Measurements from ENCODE around the gene SHISA7.

SHISA7 gene

DNA sequence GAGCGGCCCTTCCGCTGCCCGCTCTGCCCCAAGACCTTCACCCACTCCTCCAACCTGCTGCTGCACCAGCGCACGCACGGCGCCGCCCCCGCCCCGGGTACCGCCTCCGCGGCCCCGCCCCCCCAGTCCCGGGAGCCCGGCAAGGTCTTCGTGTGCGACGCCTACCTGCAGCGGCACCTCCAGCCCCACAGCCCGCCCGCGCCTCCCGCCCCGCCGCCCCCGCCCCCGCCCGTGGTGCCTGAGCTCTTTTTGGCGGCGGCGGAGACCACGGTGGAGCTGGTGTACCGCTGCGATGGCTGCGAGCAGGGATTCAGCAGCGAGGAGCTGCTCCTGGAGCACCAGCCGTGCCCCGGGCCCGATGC is 38.7 kb upstream of the SHISA7 start:
- H3K9ac ChIP-seq = no peak overlapping the region
- no peak overlapping the region for H3K27ac ChIP-seq
- H3K4me1 ChIP-seq = peaks cover 56% of the 10 kb centered on the region
- peaks cover 11% of the 10 kb centered on the region; the same call in 1 of the 2 replicates for H4K20me1 ChIP-seq
- H3K36me3 ChIP-seq = peaks cover 25% of the 10 kb centered on the region
- H3K4me3 ChIP-seq = no peak overlapping the region
- no peaks in the 10 kb centered on the region for H3K27me3 ChIP-seq
- no peaks in the 10 kb centered on the region for H3K9me3 ChIP-seq
- no peak overlapping the region for H3K4me2 ChIP-seq
- TF ChIP-seq Cebpa-rat (IDR thresholded peaks at IDR 0.05) = no peak

DNA sequence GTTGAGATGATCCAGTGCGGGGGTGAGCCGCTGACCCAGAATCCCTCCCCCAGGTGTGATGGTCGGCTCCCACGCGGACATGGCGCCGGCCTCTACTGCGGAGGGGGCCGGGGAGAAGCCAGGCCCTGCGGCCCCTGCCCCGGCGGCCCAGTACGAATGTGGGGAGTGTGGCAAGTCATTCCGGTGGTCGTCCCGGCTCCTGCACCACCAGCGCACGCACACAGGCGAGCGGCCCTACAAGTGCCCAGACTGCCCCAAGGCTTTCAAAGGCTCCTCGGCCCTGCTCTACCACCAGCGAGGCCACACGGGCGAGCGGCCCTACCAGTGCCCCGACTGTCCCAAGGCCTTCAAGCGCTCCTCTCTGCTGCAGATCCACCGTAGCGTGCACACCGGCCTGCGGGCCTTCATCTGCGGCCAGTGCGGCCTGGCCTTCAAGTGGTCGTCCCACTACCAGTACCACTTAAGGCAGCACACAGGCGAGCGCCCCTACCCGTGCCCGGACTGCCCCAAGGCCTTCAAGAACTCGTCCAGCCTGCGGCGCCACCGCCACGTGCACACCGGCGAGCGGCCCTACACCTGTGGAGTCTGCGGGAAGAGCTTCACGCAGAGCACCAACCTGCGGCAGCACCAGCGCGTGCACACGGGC is 38.2 kb upstream of the SHISA7 start:
- Histone ChIP-seq H3K9me3 (no peaks in the 10 kb centered on the region), H4K20me1 (peaks cover 11% of the 10 kb centered on the region; the same call in 1 of the 2 replicates), H3K9ac (no peak overlapping the region), H3K27ac (no peak overlapping the region), H3K4me1 (peaks cover 51% of the 10 kb centered on the region), H3K36me3 (peaks cover 25% of the 10 kb centered on the region), H3K27me3 (no peaks in the 10 kb centered on the region), H3K4me2 (no peak overlapping the region), H3K4me3 (no peak overlapping the region)
- no peak for TF ChIP-seq Cebpa-rat (IDR thresholded peaks at IDR 0.05)

DNA sequence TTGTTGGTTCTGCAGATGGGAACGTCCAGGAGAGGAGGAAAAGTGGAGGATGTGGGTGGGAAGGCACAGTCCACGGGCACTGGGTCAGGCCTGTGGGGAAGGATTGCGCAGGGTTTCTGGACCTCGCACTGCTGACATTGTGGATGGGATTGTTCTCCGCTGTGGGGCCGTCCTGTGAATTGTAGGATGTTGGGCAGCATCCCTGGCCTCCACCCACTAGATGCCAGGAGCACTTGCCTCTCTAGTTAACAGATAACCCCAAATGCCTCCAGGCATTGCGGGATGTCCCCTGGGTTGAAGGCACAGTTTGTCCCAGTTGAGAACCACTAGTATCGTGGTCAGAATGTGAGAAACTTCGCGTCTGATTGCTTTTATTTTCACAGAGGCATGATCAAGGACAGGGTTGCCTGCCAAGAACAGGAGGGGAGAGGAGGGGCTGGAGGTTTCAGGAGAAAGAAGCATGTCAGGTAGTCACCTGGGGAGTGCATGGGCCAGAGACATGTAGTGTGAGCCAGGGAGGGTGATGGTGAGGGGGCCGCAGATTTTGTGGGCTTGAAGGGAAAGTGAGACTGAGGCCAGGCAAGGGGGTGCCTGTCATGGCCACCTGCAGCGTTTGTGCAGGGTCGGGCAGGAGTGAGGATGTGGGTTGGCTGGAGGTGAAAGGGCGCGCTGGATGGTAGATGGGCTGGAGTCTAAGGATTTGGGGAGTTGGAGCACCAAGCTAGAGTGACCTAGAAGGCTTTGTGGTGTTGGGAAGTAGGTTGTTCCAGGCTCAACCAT is 36.5 kb upstream of the SHISA7 start:
- Histone ChIP-seq H3K9me3 (no peaks in the 10 kb centered on the region), H3K27me3 (no peaks in the 10 kb centered on the region), H3K27ac (0 out of 2 replicates have a peak overlapping the region, but pooled peaks have one; percentile 7), H3K4me1 (peaks cover 56% of the 10 kb centered on the region), H3K4me2 (peak overlapping the region; percentile 39), H3K36me3 (peaks cover 25% of the 10 kb centered on the region), H3K9ac (peak overlapping the region; percentile 46; the same call in 1 of the 2 replicates), H3K4me3 (no peak overlapping the region), H4K20me1 (peaks cover 11% of the 10 kb centered on the region; the same call in 1 of the 2 replicates)
- TF ChIP-seq Cebpa-rat (IDR thresholded peaks at IDR 0.05) = no peak

DNA sequence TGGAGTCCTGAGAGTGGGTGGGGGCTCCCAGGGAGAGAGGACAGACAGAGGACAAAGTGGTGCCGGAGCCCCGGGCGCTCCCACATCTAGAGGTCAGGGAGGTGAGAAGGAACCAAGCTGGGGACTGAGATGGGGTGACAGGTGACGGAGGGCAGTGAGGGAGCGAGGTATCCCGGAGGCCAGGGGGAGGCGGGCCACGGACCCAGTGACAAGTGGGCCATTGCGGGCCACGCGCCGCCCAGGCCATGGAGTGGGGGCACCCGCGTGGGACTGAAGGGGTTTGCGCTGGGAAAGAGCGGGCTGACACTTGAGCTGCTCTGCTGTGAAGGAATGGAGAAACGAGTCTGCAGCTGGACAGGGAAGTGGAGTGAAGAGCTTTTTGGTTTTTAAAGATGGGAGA is 35.9 kb upstream of the SHISA7 start:
- Histone ChIP-seq H4K20me1 (peaks cover 11% of the 10 kb centered on the region; the same call in 1 of the 2 replicates), H3K4me3 (no peak overlapping the region), H3K27me3 (no peaks in the 10 kb centered on the region), H3K4me1 (peaks cover 56% of the 10 kb centered on the region), H3K4me2 (peak overlapping the region; percentile 39), H3K27ac (0 out of 2 replicates have a peak overlapping the region, but pooled peaks have one; percentile 7), H3K9me3 (no peaks in the 10 kb centered on the region), H3K36me3 (peaks cover 25% of the 10 kb centered on the region), H3K9ac (peak overlapping the region; percentile 46; the same call in 1 of the 2 replicates)
- no peak for TF ChIP-seq Cebpa-rat (IDR thresholded peaks at IDR 0.05)

DNA sequence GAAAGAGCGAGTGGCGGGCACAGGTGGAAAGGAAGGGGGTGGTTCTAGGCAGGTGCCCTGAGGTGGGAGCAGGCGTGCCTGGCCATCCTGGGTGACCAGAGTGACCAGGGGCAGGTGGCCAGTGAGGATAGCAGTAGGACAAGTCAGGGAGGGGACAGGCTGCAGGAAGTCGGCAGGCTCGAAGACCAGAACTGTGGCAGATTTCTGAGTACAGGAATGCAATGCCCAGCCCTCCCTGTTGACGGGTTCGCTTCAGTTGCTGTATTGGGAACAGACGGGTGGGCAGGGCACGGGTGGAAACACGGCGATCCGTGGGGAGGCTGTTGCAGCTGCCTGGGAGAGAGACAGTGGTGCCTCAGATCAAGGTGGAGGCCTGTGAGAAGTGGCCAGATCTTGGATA is 35.3 kb upstream of the SHISA7 start:
- no peak overlapping the region for H3K4me3 ChIP-seq
- H3K27ac ChIP-seq = no peak overlapping the region
- peak overlapping the region; percentile 82 for H3K9ac ChIP-seq
- H4K20me1 ChIP-seq = peaks cover 11% of the 10 kb centered on the region; the same call in 1 of the 2 replicates
- TF ChIP-seq Cebpa-rat (IDR thresholded peaks at IDR 0.05) = no peak
- no peaks in the 10 kb centered on the region for H3K27me3 ChIP-seq
- H3K9me3 ChIP-seq = no peaks in the 10 kb centered on the region
- peak overlapping the region; percentile 88 for H3K4me2 ChIP-seq
- H3K4me1 ChIP-seq = peaks cover 57% of the 10 kb centered on the region
- peaks cover 20% of the 10 kb centered on the region for H3K36me3 ChIP-seq

DNA sequence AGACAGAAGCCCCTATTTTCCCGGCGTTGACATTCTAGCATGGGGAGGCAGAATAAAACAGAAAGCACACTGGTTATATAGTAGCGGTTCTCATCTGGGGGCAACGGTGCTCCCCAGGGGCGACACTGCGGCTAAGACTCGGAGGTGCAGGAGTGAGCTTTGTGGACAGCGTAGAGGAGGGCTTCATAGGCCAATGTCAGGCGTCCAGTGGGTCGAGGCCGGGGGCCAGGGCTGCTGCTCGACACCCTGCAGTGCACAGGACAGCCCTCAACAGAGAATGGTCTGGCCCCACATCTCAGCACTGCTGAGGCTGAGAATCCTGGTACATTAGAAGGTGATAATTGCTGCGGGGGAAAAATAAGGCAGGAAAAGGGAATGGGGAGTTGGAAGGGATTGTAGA is 34.8 kb upstream of the SHISA7 start:
- Histone ChIP-seq H3K27ac (no peak overlapping the region), H3K36me3 (peaks cover 15% of the 10 kb centered on the region), H3K4me3 (peak overlapping the region; percentile 71), H3K9ac (peak overlapping the region; percentile 82), H3K9me3 (no peaks in the 10 kb centered on the region), H3K4me1 (peaks cover 57% of the 10 kb centered on the region), H4K20me1 (peaks cover 11% of the 10 kb centered on the region; the same call in 1 of the 2 replicates), H3K4me2 (peak overlapping the region; percentile 88), H3K27me3 (no peaks in the 10 kb centered on the region)
- TF ChIP-seq Cebpa-rat (IDR thresholded peaks at IDR 0.05) = no peak

DNA sequence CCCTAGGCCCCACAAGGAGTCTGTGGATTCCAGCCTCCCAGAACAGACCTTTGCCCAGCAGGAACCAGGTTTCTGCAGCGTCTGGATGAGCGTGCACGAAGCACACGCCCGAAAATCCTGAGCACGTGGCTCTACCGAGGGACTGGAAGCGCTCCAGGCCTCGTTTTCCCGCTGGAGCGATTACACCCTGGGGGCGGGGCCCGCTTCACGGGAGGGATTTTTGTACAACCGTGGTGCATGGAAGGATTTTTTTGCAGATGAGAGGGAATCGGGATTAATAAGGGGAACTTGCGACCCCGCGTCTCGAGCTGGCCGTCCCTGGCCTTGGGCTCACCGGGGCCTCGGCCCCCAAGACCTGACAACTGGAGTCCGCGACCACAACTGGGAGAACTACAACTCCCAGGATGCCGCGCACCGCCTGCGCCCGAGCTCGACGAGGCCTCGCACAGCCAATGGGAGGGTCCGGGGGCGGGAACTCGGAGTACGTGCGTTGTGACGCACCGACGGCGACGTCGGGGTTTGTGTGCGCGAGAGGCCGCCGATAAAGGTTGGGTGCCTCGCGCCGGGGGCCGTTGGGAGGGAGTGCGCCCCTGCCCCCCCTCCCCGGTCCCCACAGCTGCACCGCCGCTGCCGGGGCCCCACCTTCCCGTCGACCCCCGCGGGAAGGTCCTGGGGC is 33.1 kb upstream of the SHISA7 start, which contains the start of gene ZNF628:
ZNF628 (plus strand) TSS at position 518 of the 676 bp plus-strand sequence. CDS start 3,294 bp downstream, outside the sequence.
- Histone ChIP-seq H3K9me3 (no peaks in the 10 kb centered on the region), H3K27me3 (no peaks in the 10 kb centered on the region), H3K36me3 (peaks cover 7% of the 10 kb centered on the region; the same call in 1 of the 2 replicates), H3K4me2 (peak within 1 kb of the TSS; percentile 94), H4K20me1 (peaks cover 11% of the 10 kb centered on the region; the same call in 1 of the 2 replicates), H3K9ac (peak within 1 kb of the TSS; percentile 85), H3K27ac (peak within 1 kb of the TSS; percentile 91), H3K4me3 (peak within 1 kb of the TSS; percentile 71), H3K4me1 (peaks cover 57% of the 10 kb centered on the region)
- no peak for TF ChIP-seq Cebpa-rat (IDR thresholded peaks at IDR 0.05)

DNA sequence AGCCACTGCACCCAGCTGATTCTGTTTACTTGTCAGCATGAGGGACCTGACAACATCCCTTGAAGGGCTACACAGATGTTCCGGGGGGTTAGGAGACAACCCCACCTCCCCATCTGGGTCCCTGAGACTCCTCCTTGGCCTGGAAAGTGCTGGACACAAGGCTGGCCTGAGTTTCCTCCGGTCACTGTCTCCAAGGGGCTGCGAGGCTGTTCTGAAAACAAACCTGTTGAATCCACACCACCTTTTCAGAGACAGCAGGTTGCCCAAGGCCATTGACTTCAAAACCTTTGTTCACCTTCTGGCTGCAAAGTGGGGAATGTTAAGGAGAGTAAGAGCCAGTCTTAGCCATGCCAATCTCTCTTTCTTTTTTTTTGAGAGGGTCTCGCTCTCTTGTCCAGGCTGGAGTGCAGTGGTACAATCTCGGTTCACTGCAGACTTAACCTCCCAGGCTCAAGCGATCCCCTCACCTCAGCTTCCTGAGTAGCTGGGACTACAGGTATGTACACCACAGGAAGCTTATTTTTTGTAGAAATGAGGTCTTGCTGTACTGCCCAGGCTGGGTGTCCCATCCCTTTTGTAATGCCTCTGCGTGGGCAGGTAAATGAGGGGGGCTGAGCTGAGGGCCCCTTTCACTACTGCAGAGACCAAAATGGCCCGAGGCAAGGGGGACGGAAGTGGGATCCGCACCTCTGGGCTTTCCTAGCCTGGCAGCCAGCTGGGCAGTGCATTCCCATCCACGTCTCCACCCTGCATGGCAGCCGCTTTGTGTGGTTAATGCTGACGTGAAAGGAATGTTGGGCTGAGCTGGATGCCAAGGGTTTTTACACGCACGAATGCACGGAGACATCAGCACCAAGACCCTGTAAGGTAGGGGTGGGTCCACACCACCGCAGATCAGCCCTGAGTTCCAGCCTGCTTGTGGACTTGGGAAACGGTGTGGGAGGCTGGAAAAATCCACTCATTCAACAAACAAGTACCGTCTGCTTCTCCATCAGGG is 31.5 kb upstream of the SHISA7 start:
- H3K4me2 ChIP-seq = peak overlapping the region; percentile 94; the same call in 1 of the 2 replicates
- no peaks in the 10 kb centered on the region for H3K27me3 ChIP-seq
- H4K20me1 ChIP-seq = peaks cover 8% of the 10 kb centered on the region; the same call in 1 of the 2 replicates
- H3K9ac ChIP-seq = 0 out of 2 replicates have a peak overlapping the region, but pooled peaks have one; percentile 19
- H3K4me3 ChIP-seq = no peak overlapping the region
- H3K27ac ChIP-seq = no peak overlapping the region
- H3K36me3 ChIP-seq = no peaks in the 10 kb centered on the region
- H3K9me3 ChIP-seq = no peaks in the 10 kb centered on the region
- H3K4me1 ChIP-seq = peaks cover 52% of the 10 kb centered on the region
- TF ChIP-seq Cebpa-rat (IDR thresholded peaks at IDR 0.05) = no peak

Measured in BLaER1 (cell line).